HCT116 (cell line): Measurements from ENCODE around the gene SPTBN4. TPM values are rescaled to one million over a fixed set of nuclear protein-coding genes. Genes with fewer than 3 reads are reported as not detected.

ENCODE experiments used
- ATAC-seq: fragments of 200-7000 bp; cut with Tn5 transposase; 2 replicates; pipeline ENCODE4 v1.9.1; 2020; ENCODE audit warnings: mild to moderate bottlenecking, moderate library complexity
- BruUV-seq: library from RNA; stranded (reverse); fragments of 400-500 nt; replicated peaks from 2 replicates; lab custom pipeline; 2021; lab: Mats Ljungman, UMichigan
- CTCF ChIA-PET: fragments of 300-600 bp; sonication (Branson Sonifier 250); formaldehyde crosslinking; loops from one replicate; lab custom pipeline; 2021; ENCODE audit warnings: antibody characterized with exemption; lab: Charles Lee
- POLR2A ChIA-PET: fragments of 300-600, 350-600 bp; sonication (Branson Sonifier 250); formaldehyde crosslinking; loops from one replicate; lab custom pipeline; 2021; ENCODE audit warnings: antibody characterized with exemption; lab: Charles Lee
- RAD21 ChIA-PET, 2 experiments: fragments of 300-600 bp; sonication (Branson Sonifier 250); formaldehyde crosslinking; loops; one replicate each; lab custom pipeline; 2023; ENCODE audit warnings: low total read pairs in 2 of 2; ENCODE audit not compliant: uncharacterized antibody in 2 of 2, unreplicated experiment in 2 of 2, low non-redundant PET in 1 of 2; lab: Charles Lee
- DNase-seq: peaks from one replicate; pipeline ENCODE4 v3.0.0-alpha.2; 2010; ENCODE audit warnings: low read depth, low spot score
- H2AFZ ChIP-seq: fragments of 200-600 bp; shearing (Covaris generic), sonication (generic); 2 replicates; pipeline ENCODE4 v1.6.1; 2017; ENCODE audit warnings: low read depth, mixed run types, mixed read lengths, antibody characterized with exemption, low read length; ENCODE audit not compliant: poor library complexity, severe bottlenecking
- H3K27ac ChIP-seq: 2 replicates; pipeline ENCODE4 v1.5.1; 2012; ENCODE audit warnings: low read depth, low read length
- H3K27me3 ChIP-seq: fragments of 200-600 bp; sonication (generic); 2 replicates; pipeline ENCODE4 v1.6.1; 2016; ENCODE audit warnings: mixed run types, low read length, mixed read lengths; ENCODE audit not compliant: insufficient read depth
- H3K36me3 ChIP-seq, 2 experiments: fragments of 200-500 bp in 1 of 2; fragments of 200-600 bp in 1 of 2; sonication (Bioruptor generic) in 1 of 2; sonication (generic) in 1 of 2; 2 replicates each; pipeline versions ENCODE4 v1.5.1 to v1.6.1; 2014 to 2016; ENCODE audit warnings: low read length in 2 of 2, inconsistent platforms in 1 of 2, mixed read lengths in 1 of 2, mixed run types in 1 of 2; ENCODE audit not compliant: insufficient read depth in 2 of 2, control insufficient read depth in 1 of 2
- H3K4me1 ChIP-seq, 2 experiments: fragments of 200-600 bp in 1 of 2; sonication (generic) in 1 of 2; 2 replicates each; pipeline versions ENCODE4 v1.5.1 to v1.6.1; 2012 to 2017; ENCODE audit warnings: low read length in 2 of 2, inconsistent platforms in 1 of 2, mild to moderate bottlenecking in 1 of 2, mixed read lengths in 1 of 2, mixed run types in 1 of 2, moderate library complexity in 1 of 2; ENCODE audit not compliant: insufficient read depth in 2 of 2, control insufficient read depth in 1 of 2
- H3K4me2 ChIP-seq: fragments of 200-600 bp; sonication (generic); 2 replicates; pipeline ENCODE4 v1.6.1; 2017; ENCODE audit warnings: mixed run types, low read length, mixed read lengths
- H3K4me3 ChIP-seq, 2 experiments: fragments of 200-600 bp in 1 of 2; sonication (generic) in 1 of 2; replicated peaks in 1 of 2; 2 replicates each; pipeline ENCODE4 v1.5.1; 2011 to 2016; ENCODE audit warnings: low read length in 2 of 2, control low read depth in 1 of 2, low read depth in 1 of 2, mild to moderate bottlenecking in 1 of 2, mixed read lengths in 1 of 2, mixed run types in 1 of 2
- H3K79me2 ChIP-seq: fragments of 200-600 bp; sonication (generic); 2 replicates; pipeline ENCODE4 v1.6.1; 2017; ENCODE audit warnings: mild to moderate bottlenecking, mixed run types, low read length, moderate library complexity, mixed read lengths; ENCODE audit not compliant: insufficient read depth
- H3K9ac ChIP-seq: fragments of 200-600 bp; sonication (generic); 2 replicates; pipeline ENCODE4 v1.6.1; 2016; ENCODE audit warnings: low read length, mixed read lengths
- H3K9me2 ChIP-seq: fragments of 200-600 bp; sonication (generic), shearing (Covaris generic); 2 replicates; pipeline ENCODE4 v1.6.1; 2017; ENCODE audit warnings: mixed run types, mild to moderate bottlenecking, moderate library complexity; ENCODE audit not compliant: insufficient read depth
- H3K9me3 ChIP-seq, 2 experiments: fragments of 200-500 bp in 1 of 2; fragments of 200-600 bp in 1 of 2; sonication (Bioruptor generic) in 1 of 2; sonication (generic) in 1 of 2; 2 replicates each; pipeline ENCODE4 v1.6.1; 2014 to 2017; ENCODE audit warnings: low read length in 2 of 2, mixed read lengths in 2 of 2, inconsistent platforms in 1 of 2, low read depth in 1 of 2, mild to moderate bottlenecking in 1 of 2, mixed run types in 1 of 2, moderate library complexity in 1 of 2; ENCODE audit not compliant: control insufficient read depth in 1 of 2, insufficient read depth in 1 of 2
- H4K20me1 ChIP-seq: fragments of 200-600 bp; sonication (generic), shearing (Covaris generic); 2 replicates; pipeline ENCODE4 v1.6.1; 2017; ENCODE audit warnings: mixed run types, mild to moderate bottlenecking, moderate library complexity; ENCODE audit not compliant: insufficient read depth
- CTCF ChIP-seq, 3 experiments: fragments of 200-600 bp in 1 of 3; sonication (generic) in 1 of 3; IDR thresholded peaks in 2 of 3; conservative IDR thresholded peaks in 1 of 3; 2 replicates each; pipeline ENCODE4 v1.5.1; 2012 to 2017; ENCODE audit warnings: low read depth in 2 of 3, low read length in 2 of 3, antibody characterized with exemption in 1 of 3, borderline replicate concordance in 1 of 3, control low read depth in 1 of 3, mild to moderate bottlenecking in 1 of 3, mixed read lengths in 1 of 3, mixed run types in 1 of 3, moderate library complexity in 1 of 3; ENCODE audit not compliant: insufficient read depth in 1 of 3
- ELF1 ChIP-seq: IDR thresholded peaks from 2 replicates; pipeline ENCODE4 v1.6.1; 2012; ENCODE audit warnings: low read depth, borderline replicate concordance
- EZH2phosphoT487 ChIP-seq: fragments of 200-600 bp; IDR thresholded peaks from 2 replicates; pipeline ENCODE4 v1.6.1; 2018; ENCODE audit warnings: antibody characterized with exemption, borderline replicate concordance
- MAX ChIP-seq: IDR thresholded peaks from 2 replicates; pipeline ENCODE4 v1.6.1; 2012
- REST ChIP-seq: IDR thresholded peaks from 2 replicates; pipeline ENCODE4 v1.6.1; 2012; ENCODE audit warnings: low read depth
- SP1 ChIP-seq: IDR thresholded peaks from 2 replicates; pipeline ENCODE4 v1.6.1; 2012; ENCODE audit warnings: low read depth
- ZBTB33 ChIP-seq: IDR thresholded peaks from 2 replicates; pipeline ENCODE4 v1.6.1; 2011; ENCODE audit warnings: mild to moderate bottlenecking, low read length, moderate library complexity; ENCODE audit not compliant: insufficient replicate concordance; ENCODE audit errors: extremely low read depth
- ZNF274 ChIP-seq: fragments of 200-500 bp; sonication (Bioruptor generic); IDR thresholded peaks from 2 replicates; pipeline ENCODE4 v1.6.1; 2014; ENCODE audit warnings: mild to moderate bottlenecking, low read depth, low read length, inconsistent platforms
- intact Hi-C: fragments of 100-400 bp; cut with micrococcal nuclease; formaldehyde crosslinking; loops from 2 replicates; pipeline ENCODE4 v1.10.0; 2022
- total RNA-seq: library from RNA; stranded (reverse); gene quantifications from one replicate; pipeline ENCODE4 v1.2.1, GENCODE V29; 2021; ENCODE audit not compliant: unreplicated experiment

Gene SPTBN4
- total RNA-seq, 1 experiment from 2014 or later, result 4.6 TPM

- peak overlapping the region; percentile 68 for H3K27ac ChIP-seq
- no peaks in the 10 kb centered on the region for H3K9me2 ChIP-seq
- no peak for ATAC-seq
- BruUV-seq, result no TSS peak
- H3K27me3 ChIP-seq, result no peaks in the 10 kb centered on the region
- no peak for DNase-seq
- ChIA-PET RAD21 (no interaction called here), CTCF (no interaction called here), POLR2A (interaction anchor here (1.0 to 4.7 kb wide), 2 partner anchors 9 to 15 kb away, joined by 3 to 23 read pairs; partner anchors contain the start of gene SERTAD1)
- H3K4me1 ChIP-seq, result peaks cover 40 to 79% of the 10 kb centered on the region in 2 experiments
- peak overlapping the region; percentile 84 for H3K4me2 ChIP-seq
- H3K9ac ChIP-seq, result peak overlapping the region; percentile 37
- H3K9me3 ChIP-seq, result no peaks in the 10 kb centered on the region
- TF ChIP-seq EZH2phosphoT487, result no peak
- no peak for TF ChIP-seq CTCF (IDR thresholded peaks at IDR 0.05 in 2 of 3, conservative IDR thresholded peaks at IDR 0.05 in 1 of 3; ENCODE audit: borderline replicate concordance in 1 of 3, insufficient read depth in 1 of 3, low read depth in 2 of 3, low read length in 2 of 3)
- no peak for TF ChIP-seq MAX
- H2AFZ ChIP-seq, result no peak overlapping the region
- H3K4me3 ChIP-seq, result no peak overlapping the region
- peaks cover 8% of the 10 kb centered on the region for H3K79me2 ChIP-seq
- H4K20me1 ChIP-seq, result no peaks in the 10 kb centered on the region
- intact Hi-C loops, result loop anchor here (1.0 kb wide), 1 partner anchor 13 kb away; no protein-coding TSS in a partner anchor
- peaks cover 5% of the 10 kb centered on the region in 2 experiments; a peak in 2 of 4 replicates for H3K36me3 ChIP-seq
Measured at GRCh38 chr19:40417643-40417981, 49.2 kb upstream of the SPTBN4 start.

GRCh38 chr19:40418040-40418439 lies 48.8 kb upstream of the SPTBN4 start:
- POLR2A ChIA-PET, result interaction anchor here (1.3 kb wide), 1 partner anchor 25 kb away, joined by 3 read pairs; no protein-coding TSS in a partner anchor
- peaks cover 40 to 81% of the 10 kb centered on the region in 2 experiments for H3K4me1 ChIP-seq
- intact Hi-C loops, result no loop called here
- no peak for TF ChIP-seq ELF1
- no peak for TF ChIP-seq ZBTB33
- no peak for TF ChIP-seq MAX
- TF ChIP-seq SP1, result no peak
- no peak for TF ChIP-seq REST
- no peak for TF ChIP-seq ZNF274

More at GRCh38 chr19:40418040-40418439, 48.8 kb upstream of the SPTBN4 start:
- Histone ChIP-seq H3K79me2 (peaks cover 12% of the 10 kb centered on the region), H2AFZ (no peak overlapping the region), H3K9me2 (no peaks in the 10 kb centered on the region), H3K36me3 (peaks cover 5 to 9% of the 10 kb centered on the region in 2 experiments; a peak in 2 of 4 replicates), H3K27ac (peak overlapping the region; percentile 68; the same call in 1 of the 2 replicates), H3K9me3 (no peaks in the 10 kb centered on the region), H4K20me1 (no peaks in the 10 kb centered on the region), H3K9ac (peak overlapping the region; percentile 37; the same call in 1 of the 2 replicates), H3K27me3 (no peaks in the 10 kb centered on the region), H3K4me3 (no peak overlapping the region), H3K4me2 (peak overlapping the region; percentile 84; the same call in 1 of the 2 replicates)
- no peak for ATAC-seq
- BruUV-seq, result no TSS peak
- no peak for DNase-seq
- ChIA-PET CTCF (no interaction called here), RAD21 (no interaction called here)
